Common myeloid progenitor, CD34-positive (primary cell): ENCODE data around the gene NEUROD2.

Experiments used
- CTCF ChIA-PET: fragments of 350-600 bp; sonication (Branson Sonifier 250); formaldehyde crosslinking; loops from one replicate; lab custom pipeline; 2021; ENCODE audit warnings: antibody characterized with exemption; lab: Charles Lee
- POLR2A ChIA-PET: fragments of 350-600 bp; sonication (Branson Sonifier 250); formaldehyde crosslinking; loops from one replicate; lab custom pipeline; 2021; ENCODE audit warnings: antibody characterized with exemption; lab: Charles Lee
- DNase-seq, 3 donors: peaks; one replicate each; pipeline versions ENCODE4 v3.0.0 to v3.0.0-alpha.2; 2013
- H3K27ac ChIP-seq, 2 experiments: 1 replicate in 1 of 2; 2 replicates in 1 of 2; pipeline ENCODE4 v1.7.0; 2013; ENCODE audit warnings: inconsistent platforms in 2 of 2, low read length in 2 of 2, mild to moderate bottlenecking in 2 of 2, low read depth in 1 of 2, moderate library complexity in 1 of 2; ENCODE audit not compliant: severe bottlenecking in 2 of 2, insufficient read depth in 1 of 2, poor library complexity in 1 of 2
- H3K27me3 ChIP-seq, 5 experiments: replicated peaks in 2 of 5; 1 replicate in 3 of 5; 2 replicates in 2 of 5; pipeline versions ENCODE4 v1.6.1 to v1.7.0; 2013; ENCODE audit warnings: low read length in 4 of 5, mild to moderate bottlenecking in 2 of 5, moderate library complexity in 2 of 5, inconsistent platforms in 1 of 5; ENCODE audit not compliant: insufficient read depth in 5 of 5, control insufficient read depth in 4 of 5
- H3K36me3 ChIP-seq, 4 experiments: 1 replicate in 2 of 4; 2 replicates in 2 of 4; pipeline versions ENCODE4 v1.6.1 to v1.7.0; 2013; ENCODE audit warnings: low read length in 3 of 4, control low read depth in 1 of 4, mild to moderate bottlenecking in 1 of 4; ENCODE audit not compliant: control insufficient read depth in 4 of 4, insufficient read depth in 4 of 4
- H3K4me1 ChIP-seq, 4 experiments: 1 replicate in 3 of 4; 2 replicates in 1 of 4; pipeline versions ENCODE4 v1.6.1 to v1.7.1; 2013; ENCODE audit warnings: low read length in 3 of 4, mild to moderate bottlenecking in 3 of 4, control low read depth in 1 of 4, inconsistent platforms in 1 of 4, moderate library complexity in 1 of 4; ENCODE audit not compliant: control insufficient read depth in 4 of 4, insufficient read depth in 4 of 4; ENCODE audit errors: control extremely low read depth in 1 of 4
- H3K4me3 ChIP-seq, 7 experiments: 1 replicate in 4 of 7; 2 replicates in 3 of 7; pipeline versions ENCODE4 v1.5.1 to v1.7.0; 2013; ENCODE audit warnings: mild to moderate bottlenecking in 7 of 7, low read length in 6 of 7, moderate library complexity in 6 of 7, inconsistent platforms in 2 of 7, low read depth in 2 of 7, control low read depth in 1 of 7; ENCODE audit not compliant: insufficient read depth in 4 of 7, control insufficient read depth in 1 of 7; ENCODE audit errors: extremely low read depth in 1 of 7
- H3K9me3 ChIP-seq, 5 experiments: 1 replicate in 4 of 5; 2 replicates in 1 of 5; pipeline versions ENCODE4 v1.6.1 to v1.7.1; 2013; ENCODE audit warnings: low read length in 4 of 5, mild to moderate bottlenecking in 2 of 5, inconsistent platforms in 1 of 5, low read depth in 1 of 5, moderate library complexity in 1 of 5; ENCODE audit not compliant: control insufficient read depth in 4 of 5, insufficient read depth in 2 of 5; ENCODE audit errors: control extremely low read depth in 1 of 5
- WGBS: methylation state at CpG from one replicate; pipeline ENCODE4 v1.1.5; 2013; ENCODE audit not compliant: insufficient coverage; 5-methylcytosine and 5-hydroxymethylcytosine counted together

The NEUROD2 gene

DNA sequence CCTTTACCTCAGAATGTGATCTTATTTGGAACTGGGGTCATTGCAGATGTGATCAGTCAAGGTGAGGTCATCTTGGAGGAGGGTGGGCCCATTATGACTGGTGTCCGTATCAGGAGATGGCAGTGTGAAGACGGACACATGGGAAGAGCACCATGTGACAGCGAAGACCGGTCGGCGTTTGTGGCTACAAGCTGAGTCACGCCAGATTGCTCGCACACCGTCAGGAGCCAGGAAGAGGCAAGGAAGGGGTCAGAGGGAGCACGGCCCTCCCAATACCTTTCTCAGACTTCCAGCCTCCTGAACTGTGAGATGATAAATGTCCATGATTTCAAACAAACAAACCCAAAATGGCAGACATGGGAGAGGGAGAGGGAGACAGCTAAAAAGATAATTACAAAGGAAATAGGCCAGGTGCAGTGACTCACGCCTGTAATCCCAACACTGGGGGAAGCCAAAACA is 42.4 kb upstream of the NEUROD2 start:
- Histone ChIP-seq H3K27ac (peak overlapping the region in 1 of 2 experiments; percentile 22), H3K9me3 (no peaks in the 10 kb centered on the region), H3K4me3 (no peak overlapping the region), H3K27me3 (no peaks in the 10 kb centered on the region), H3K36me3 (peaks cover 0 to 8% (median 4%) of the 10 kb centered on the region in 4 experiments), H3K4me1 (peaks cover 0 to 20% (median 11%) of the 10 kb centered on the region in 4 experiments)
- WGBS, result 86% methylated on average over 11 of the region's 11 CpGs
- ChIA-PET CTCF (interaction anchor here (0.5 to 16.4 kb wide), 5 partner anchors 11 to 357 kb away, joined by 3 to 198 read pairs (median 130); partner anchors contain the start of genes PNMT, PPP1R1B, STARD3 and TCAP), POLR2A (no interaction called here)
- DNase-seq, result no peak

DNA sequence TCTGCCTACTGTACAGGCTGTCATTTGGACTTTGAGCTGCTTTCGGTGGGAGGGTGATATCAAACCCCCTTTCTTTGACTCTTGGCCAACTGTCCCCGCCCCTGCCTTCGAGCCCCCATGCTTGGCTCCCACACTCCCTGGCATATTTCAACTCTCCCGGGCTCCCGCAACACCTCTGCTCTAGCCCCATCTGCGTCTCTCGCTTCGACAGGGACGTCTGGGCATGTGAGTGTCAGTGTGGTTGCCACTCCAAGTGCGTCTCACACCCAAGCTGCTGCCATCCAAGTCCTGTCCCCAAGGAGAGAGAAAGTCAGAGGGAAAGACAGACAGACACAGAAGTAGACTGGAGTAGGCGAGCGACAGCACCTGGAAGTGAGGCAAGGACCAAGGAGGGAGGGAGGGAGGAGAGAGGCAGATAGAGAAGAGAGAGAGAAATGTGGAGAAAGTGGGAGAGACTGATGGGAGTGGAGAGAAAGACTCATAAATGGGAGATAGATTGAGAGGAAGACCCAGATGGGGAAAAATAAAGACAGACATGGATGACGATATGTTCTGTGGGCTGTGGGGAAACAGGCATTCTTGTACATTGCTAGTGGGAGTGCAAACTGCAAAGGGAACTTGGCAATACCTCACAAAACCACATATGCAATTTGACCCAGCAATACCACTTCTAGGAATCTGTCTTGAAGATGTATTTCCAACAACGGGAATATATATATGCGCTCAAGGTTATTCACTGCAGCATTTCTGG is 41.1 kb upstream of the NEUROD2 start:
- DNase-seq, result no peak
- H3K4me1 ChIP-seq, result peaks cover 0 to 20% (median 11%) of the 10 kb centered on the region in 4 experiments
- CTCF ChIA-PET, result interaction anchor here (1.6 to 16.4 kb wide), 4 partner anchors 8 to 27 kb away, joined by 5 to 198 read pairs (median 68); partner anchors contain the start of genes PPP1R1B, STARD3 and TCAP
- 92% methylated on average over 14 of the region's 15 CpGs for WGBS
- no peaks in the 10 kb centered on the region for H3K27me3 ChIP-seq
- POLR2A ChIA-PET, result interaction anchor here (0.5 to 0.6 kb wide), 2 partner anchors 32 to 407 kb away, joined by 4 read pairs; no protein-coding TSS in a partner anchor
- no peak overlapping the region for H3K27ac ChIP-seq
- no peak overlapping the region for H3K4me3 ChIP-seq
- peaks cover 0 to 8% (median 2%) of the 10 kb centered on the region in 4 experiments for H3K36me3 ChIP-seq
- no peaks in the 10 kb centered on the region for H3K9me3 ChIP-seq

DNA sequence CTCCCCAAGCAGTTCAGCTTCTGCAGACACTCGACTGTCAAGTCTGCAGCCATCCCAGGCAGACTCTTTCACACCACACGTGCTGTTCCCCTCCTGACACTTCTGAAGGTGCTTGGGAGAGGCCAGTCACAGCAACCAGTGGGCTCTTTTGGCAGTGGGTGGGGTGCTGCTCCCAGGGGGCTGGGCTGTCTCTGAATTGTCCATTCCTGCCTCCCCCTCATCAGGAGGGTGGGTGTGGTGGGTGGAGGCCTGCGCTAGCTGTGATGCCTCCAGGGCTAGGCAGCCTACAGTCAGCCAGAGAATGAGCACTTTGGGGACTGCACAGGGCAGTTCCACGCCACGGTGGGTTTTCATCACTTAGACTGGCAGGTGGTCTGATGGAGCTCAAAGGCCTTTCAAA is 39.5 kb upstream of the NEUROD2 start:
- ChIA-PET CTCF (interaction anchor here (1.1 to 16.4 kb wide), 7 partner anchors 8 to 106 kb away, joined by 3 to 198 read pairs (median 5); partner anchors contain the start of genes PPP1R1B, STARD3 and TCAP), POLR2A (no interaction called here)
- DNase-seq, result no peak
- no peaks in the 10 kb centered on the region for H3K9me3 ChIP-seq
- no peak overlapping the region for H3K4me3 ChIP-seq
- peaks cover 0 to 33% (median 23%) of the 10 kb centered on the region in 4 experiments for H3K4me1 ChIP-seq
- WGBS, result 88% methylated on average over 5 of the region's 5 CpGs
- peaks cover 0 to 8% (median 2%) of the 10 kb centered on the region in 4 experiments for H3K36me3 ChIP-seq
- no peak overlapping the region for H3K27ac ChIP-seq
- H3K27me3 ChIP-seq, result no peaks in the 10 kb centered on the region

DNA sequence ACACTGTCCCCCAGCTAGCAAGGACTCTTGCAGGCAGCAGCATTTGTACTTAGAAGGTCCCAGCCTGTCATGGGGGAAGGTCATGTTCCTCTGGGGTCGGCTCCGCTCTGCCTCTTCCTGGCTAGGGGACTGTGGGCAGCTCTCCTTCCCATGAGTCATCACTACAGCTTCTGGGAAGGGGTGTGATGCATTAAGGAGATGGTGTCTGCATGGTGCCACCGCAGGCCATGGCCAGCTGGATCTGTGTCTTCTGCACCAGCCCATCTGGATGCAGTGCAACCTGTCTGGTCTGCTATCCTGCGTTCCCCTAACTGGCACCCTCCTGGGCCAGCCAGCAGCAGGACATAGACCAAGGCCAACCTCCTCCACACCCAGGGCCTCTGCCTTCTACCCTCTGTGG is 35.6 kb upstream of the NEUROD2 start:
- CTCF ChIA-PET, result interaction anchor here (0.8 to 16.4 kb wide), 7 partner anchors 4 to 27 kb away, joined by 3 to 198 read pairs (median 4); partner anchors contain the start of gene STARD3
- Histone ChIP-seq H3K4me3 (no peak overlapping the region), H3K9me3 (no peaks in the 10 kb centered on the region), H3K36me3 (peaks cover 0 to 4% (median 0%) of the 10 kb centered on the region in 4 experiments), H3K27me3 (no peaks in the 10 kb centered on the region), H3K27ac (peak overlapping the region in 1 of 2 experiments; percentile 18), H3K4me1 (peaks cover 6 to 53% (median 50%) of the 10 kb centered on the region in 4 experiments)
- WGBS, result 86% methylated on average over 1 of the region's 4 CpGs
- peak in 2 of 3 donors; percentile 49 to 56 for DNase-seq
- POLR2A ChIA-PET, result interaction anchor here (0.5 kb wide), 1 partner anchor 445 kb away, joined by 4 read pairs; no protein-coding TSS in a partner anchor

DNA sequence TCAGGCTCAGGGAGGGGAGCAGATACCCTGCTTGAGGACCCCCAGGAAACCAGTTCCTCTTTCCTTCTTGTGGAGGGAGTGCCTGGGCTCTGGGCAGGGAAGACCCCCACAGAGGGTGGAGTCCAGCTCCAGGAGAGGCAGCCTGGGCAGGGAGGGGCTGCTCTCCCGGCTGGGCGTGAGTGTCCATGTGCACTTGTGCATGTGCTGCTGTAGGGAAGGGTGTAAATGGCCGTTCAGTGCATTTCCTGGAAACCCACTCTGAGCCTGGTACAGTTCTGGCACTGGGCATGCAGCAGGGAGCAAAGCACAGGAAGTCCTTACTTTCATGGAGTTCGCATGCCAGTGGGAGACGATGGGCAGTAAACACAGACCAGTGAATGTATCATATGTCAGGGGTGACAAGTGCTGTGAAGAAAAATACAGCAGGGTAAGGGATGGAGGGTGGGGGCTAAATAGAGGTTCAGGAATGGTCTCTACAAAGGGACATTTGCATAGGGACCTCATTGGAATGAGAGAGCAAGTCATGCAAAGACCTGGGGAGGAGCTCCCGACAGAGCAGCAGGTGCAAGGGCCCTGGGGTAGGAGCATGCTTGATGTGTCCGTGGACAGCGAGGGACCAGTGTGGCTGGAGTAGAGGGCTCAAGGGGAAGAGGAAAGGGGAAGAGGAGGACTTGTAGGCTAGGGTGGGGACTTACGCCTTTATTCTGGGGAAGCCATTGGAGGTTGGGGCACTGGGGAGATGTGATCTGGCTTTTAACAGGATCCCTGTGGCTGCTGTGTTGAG is 34.8 kb upstream of the NEUROD2 start:
- DNase-seq, result no peak
- H3K4me3 ChIP-seq, result no peak overlapping the region
- no peaks in the 10 kb centered on the region for H3K27me3 ChIP-seq
- ChIA-PET POLR2A (no interaction called here), CTCF (interaction anchor here (1.0 to 16.4 kb wide), 5 partner anchors 3 to 21 kb away, joined by 4 to 198 read pairs (median 76); partner anchors contain the start of gene STARD3)
- no peak overlapping the region for H3K27ac ChIP-seq
- peaks cover 0 to 4% (median 0%) of the 10 kb centered on the region in 4 experiments for H3K36me3 ChIP-seq
- H3K9me3 ChIP-seq, result no peaks in the 10 kb centered on the region
- 90% methylated on average over 9 of the region's 9 CpGs for WGBS
- H3K4me1 ChIP-seq, result peaks cover 12 to 61% (median 58%) of the 10 kb centered on the region in 4 experiments

DNA sequence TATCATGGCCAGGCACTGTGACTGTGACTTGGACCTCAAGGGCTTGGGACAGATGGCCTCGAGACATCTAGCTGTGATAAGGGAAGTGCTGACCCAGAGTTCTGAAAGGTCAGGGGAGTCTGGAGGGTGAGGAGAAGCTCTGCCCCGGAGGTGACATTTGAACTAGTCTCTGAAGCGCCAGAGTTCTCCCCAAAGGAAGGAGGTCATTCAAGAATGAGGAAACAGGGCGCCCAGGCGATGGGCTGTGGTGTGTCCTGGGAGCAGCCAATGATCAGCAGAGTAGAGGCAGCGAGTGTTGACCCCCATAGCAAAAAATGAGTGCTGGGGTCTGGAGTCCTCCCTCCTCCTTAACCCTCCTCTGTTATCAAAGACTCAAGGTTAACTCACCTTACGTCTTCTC is 34.2 kb upstream of the NEUROD2 start:
- no peaks in the 10 kb centered on the region for H3K9me3 ChIP-seq
- no peak for DNase-seq
- POLR2A ChIA-PET, result interaction anchor here (0.6 to 0.7 kb wide), 2 partner anchors 8 to 179 kb away, joined by 5 to 6 read pairs; no protein-coding TSS in a partner anchor
- H3K36me3 ChIP-seq, result peaks cover 0 to 4% (median 0%) of the 10 kb centered on the region in 4 experiments
- H3K4me3 ChIP-seq, result no peak overlapping the region
- CTCF ChIA-PET, result interaction anchor here (1.3 to 14.6 kb wide), 5 partner anchors 9 to 30 kb away, joined by 3 to 198 read pairs (median 9); partner anchors contain the start of gene PPP1R1B
- no peak overlapping the region for H3K27ac ChIP-seq
- H3K27me3 ChIP-seq, result no peaks in the 10 kb centered on the region
- WGBS, result 53% methylated on average over 7 of the region's 7 CpGs
- H3K4me1 ChIP-seq, result peaks cover 12 to 65% (median 59%) of the 10 kb centered on the region in 4 experiments
